Measurements from ENCODE around the gene RAB4A. TPM values are rescaled to one million over a fixed set of nuclear protein-coding genes. Genes with fewer than 3 reads are reported as not detected.

Gene RAB4A
- total RNA-seq, 2 donors from 2014 or later, result 34.3 to 47.2 TPM

DNA sequence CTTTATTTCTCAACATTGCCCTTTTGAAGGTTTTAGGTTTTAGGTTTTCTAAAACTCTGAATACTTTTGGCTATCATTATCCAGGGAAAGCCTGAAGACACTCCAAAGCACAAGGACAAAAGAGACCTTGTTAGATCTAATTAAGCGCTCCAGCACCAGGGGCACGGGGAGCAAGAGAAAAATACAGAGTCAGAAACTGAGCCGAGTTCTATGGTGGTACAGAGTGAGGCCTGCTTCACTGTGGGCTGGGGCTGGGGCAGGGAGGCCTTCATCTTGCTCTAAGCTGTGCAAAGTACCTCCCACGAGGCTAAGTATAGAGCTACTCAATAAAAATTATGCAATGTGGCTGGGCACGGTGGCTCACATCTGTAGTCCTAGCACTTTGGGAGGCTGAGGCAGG is 19.7 kb upstream of the RAB4A start:
- DNase-seq, result no peak
- Mint-ChIP-seq H3K4me1 (peaks cover 42% of the 10 kb centered on the region), H3K36me3 (ENCODE audit: low read depth) (no peaks in the 10 kb centered on the region), H3K4me3 (no peak overlapping the region), H3K27ac (no peak overlapping the region), H3K27me3 (no peaks in the 10 kb centered on the region)
- H3K9me3 ChIP-seq (ENCODE audit: control insufficient read depth, low read length, poor library complexity, severe bottlenecking), result no peaks in the 10 kb centered on the region
- ATAC-seq, result no peak

DNA sequence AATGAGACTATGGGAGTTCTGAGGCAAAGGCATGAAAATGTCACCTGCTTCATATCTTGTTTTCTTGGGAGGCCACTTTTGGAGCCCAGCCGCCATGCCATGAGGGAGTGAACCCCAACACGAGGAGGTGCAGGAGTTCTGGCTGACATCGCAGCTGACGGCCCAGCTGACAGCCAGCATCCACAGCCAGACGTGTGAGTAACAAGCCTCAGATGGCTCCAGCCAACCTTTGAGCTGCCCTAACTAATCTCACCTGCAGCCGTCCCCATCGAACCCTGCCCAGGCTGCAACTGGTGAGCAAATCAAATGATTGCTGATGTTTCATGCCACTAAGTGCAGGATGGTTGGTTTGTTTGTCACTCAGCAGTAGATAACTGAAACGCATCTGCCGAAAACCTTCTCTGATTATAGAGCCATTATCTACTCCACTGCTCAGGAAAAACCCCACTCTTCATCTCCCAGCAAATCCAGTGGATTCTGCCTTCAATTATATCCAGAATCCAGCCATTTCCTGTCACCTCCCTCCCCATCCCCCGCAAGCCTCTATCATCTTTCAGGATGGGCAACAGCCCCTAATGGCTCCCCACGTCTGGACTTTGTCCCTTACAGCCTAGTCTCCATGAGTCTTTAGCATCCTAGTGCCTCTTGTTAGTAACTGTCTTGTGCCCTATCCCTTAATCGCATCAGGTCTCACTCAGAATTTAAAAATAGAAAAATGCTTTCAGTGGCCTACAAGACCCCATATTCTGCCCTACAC is 18.5 kb upstream of the RAB4A start:
- H3K9me3 ChIP-seq (ENCODE audit: control insufficient read depth, low read length, poor library complexity, severe bottlenecking), result no peaks in the 10 kb centered on the region
- H3K27me3 Mint-ChIP-seq, result no peaks in the 10 kb centered on the region
- peak overlapping the region; percentile 95 for H3K27ac Mint-ChIP-seq
- ATAC-seq (no peak), DNase-seq (no peak)
- H3K4me3 Mint-ChIP-seq, result peak overlapping the region; percentile 89
- H3K36me3 Mint-ChIP-seq (ENCODE audit: low read depth), result no peaks in the 10 kb centered on the region
- H3K4me1 Mint-ChIP-seq, result peaks cover 44% of the 10 kb centered on the region

DNA sequence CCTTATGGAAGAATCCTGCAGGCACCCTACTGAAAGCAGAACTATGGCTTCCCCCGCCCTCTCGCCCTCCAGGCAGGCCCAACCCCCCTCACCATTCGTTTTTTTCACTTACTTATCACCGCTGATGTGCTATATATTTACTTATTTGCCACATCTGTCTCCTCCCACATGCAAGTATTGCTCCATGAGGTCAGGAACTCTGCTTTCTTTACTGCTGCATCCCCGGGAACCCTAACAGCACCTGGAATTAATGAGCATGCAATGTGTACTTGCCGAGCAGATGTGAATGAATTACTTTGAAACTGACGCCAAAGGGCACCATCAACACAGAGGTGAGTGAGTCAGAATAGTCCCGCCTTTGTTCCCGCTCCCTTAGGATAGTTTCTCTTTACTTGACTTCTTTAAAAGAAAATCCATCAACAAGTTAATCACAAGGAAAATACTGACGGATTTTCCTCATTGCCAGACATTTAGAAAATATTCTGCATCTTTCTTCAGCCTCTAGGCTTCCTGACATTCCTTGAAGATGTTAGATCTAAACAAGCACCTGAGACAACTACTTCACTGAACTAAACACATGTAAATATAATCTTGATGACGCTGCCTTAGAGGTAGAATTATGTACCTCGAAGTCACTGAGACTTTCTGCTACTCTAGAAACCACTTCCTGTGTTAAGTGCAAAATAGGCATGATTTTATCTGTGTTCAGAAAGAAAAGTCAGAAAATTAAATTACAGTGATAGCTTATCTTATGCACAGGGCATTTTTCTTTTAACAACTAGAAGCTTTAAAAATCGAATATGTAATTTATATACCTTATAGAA is 17.5 kb upstream of the RAB4A start:
- Mint-ChIP-seq H3K36me3 (ENCODE audit: low read depth) (no peaks in the 10 kb centered on the region), H3K27ac (peak overlapping the region; percentile 95), H3K4me1 (peaks cover 50% of the 10 kb centered on the region), H3K27me3 (no peaks in the 10 kb centered on the region), H3K4me3 (peak overlapping the region; percentile 89)
- no peaks in the 10 kb centered on the region for H3K9me3 ChIP-seq (ENCODE audit: control insufficient read depth, low read length, poor library complexity, severe bottlenecking)
- ATAC-seq (peak; percentile 89), DNase-seq (no peak)

DNA sequence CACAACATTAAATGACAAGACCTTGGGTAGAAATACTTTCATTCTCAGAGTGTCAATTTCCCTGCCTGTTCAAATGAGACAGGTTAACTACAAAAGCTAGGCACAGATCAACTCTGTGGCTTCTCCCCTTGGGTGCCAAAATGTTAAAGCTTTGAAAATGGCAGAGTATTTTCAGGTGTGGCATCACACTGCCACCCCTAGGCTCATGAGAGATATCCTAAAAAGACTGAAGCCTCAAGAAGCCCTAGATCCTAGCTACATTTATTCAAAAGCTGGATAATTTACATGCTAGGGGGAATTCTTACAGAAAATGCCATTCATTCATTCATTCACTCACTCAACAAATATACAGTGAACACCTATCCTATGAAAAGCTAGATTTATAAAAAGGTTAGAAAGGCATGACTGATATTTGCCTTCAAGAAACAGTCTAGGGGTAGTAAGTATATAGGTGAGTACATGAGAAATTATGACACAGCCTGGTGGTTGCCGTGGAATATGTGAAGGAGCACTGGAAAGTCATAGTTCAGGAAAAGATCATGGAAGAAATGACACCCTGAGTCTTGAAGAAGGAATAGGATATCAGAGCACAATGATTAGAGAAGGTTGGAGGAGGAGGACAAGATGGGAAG is 15.9 kb upstream of the RAB4A start:
- no peaks in the 10 kb centered on the region for H3K27me3 Mint-ChIP-seq
- peak; percentile 30 for ATAC-seq
- H3K36me3 Mint-ChIP-seq (ENCODE audit: low read depth), result no peaks in the 10 kb centered on the region
- H3K4me3 Mint-ChIP-seq, result peak overlapping the region; percentile 1
- H3K9me3 ChIP-seq (ENCODE audit: control insufficient read depth, low read length, poor library complexity, severe bottlenecking), result no peaks in the 10 kb centered on the region
- no peak for DNase-seq
- H3K27ac Mint-ChIP-seq, result peak overlapping the region; percentile 90
- peaks cover 47% of the 10 kb centered on the region for H3K4me1 Mint-ChIP-seq

DNA sequence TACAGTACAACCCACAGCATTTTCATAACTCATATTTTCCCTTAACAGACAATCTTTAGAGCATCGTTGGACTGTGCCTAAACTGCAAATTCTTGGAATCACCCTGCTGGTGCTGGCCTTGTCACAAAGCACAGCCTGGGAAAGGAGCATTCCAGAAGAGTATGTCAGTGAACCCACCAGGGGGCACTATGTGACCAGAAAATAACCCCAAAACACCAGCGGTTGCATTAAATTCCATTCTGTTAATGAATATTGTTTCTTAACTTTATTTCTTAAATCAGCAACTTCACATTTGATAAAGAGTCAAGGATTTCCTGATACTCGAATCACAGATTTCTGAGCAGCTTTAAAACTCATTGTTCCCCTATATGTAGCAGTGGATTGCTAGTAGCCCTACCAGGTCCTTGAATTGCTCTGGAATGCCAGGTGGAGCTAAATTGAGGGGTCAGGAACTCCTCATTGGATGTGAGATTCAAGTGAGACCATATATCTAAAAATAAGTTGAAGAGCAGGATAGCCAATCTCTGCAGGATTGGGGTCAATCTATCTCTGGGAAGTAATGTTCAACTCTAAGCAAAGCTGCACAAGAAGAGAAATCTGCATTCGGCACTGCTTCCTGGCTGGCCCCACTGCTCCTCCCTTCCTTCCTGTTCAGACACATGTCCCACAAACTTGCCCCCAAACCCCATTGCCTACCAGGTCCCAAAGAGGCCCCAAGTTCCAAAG is 12.7 kb upstream of the RAB4A start:
- H3K4me3 Mint-ChIP-seq, result peak overlapping the region; percentile 36

DNA sequence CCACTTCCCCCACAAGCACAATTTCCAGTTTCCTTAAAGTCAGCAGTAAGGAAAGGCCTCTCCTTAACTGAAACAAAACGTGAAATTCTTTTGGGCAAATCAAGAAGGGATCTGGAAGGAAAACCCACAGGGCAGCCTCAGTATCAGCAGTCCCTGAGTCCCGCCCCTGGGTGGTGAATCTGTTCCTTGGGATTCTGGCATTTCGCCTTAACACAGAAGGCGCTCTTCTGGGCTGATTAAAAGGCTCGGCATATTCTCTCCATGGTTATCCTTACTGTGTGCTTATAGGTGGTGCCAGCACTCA is 12.2 kb upstream of the RAB4A start:
- Mint-ChIP-seq H3K27me3 (no peaks in the 10 kb centered on the region), H3K4me1 (peaks cover 26% of the 10 kb centered on the region), H3K36me3 (ENCODE audit: low read depth) (no peaks in the 10 kb centered on the region), H3K27ac (peak overlapping the region; percentile 39), H3K4me3 (peak overlapping the region; percentile 36)
- no peak for DNase-seq
- no peak for ATAC-seq
- H3K9me3 ChIP-seq (ENCODE audit: control insufficient read depth, low read length, poor library complexity, severe bottlenecking), result no peaks in the 10 kb centered on the region

More for the DNA sequence above, 12.7 kb upstream of the RAB4A start:
- H3K9me3 ChIP-seq (ENCODE audit: control insufficient read depth, low read length, poor library complexity, severe bottlenecking), result no peaks in the 10 kb centered on the region
- no peaks in the 10 kb centered on the region for H3K36me3 Mint-ChIP-seq (ENCODE audit: low read depth)
- peaks cover 31% of the 10 kb centered on the region for H3K4me1 Mint-ChIP-seq
- ATAC-seq, result peak; percentile 51
- DNase-seq, result peak; percentile 36 to 51 (median 40)
- H3K27me3 Mint-ChIP-seq, result no peaks in the 10 kb centered on the region
- H3K27ac Mint-ChIP-seq, result peak overlapping the region; percentile 39

DNA sequence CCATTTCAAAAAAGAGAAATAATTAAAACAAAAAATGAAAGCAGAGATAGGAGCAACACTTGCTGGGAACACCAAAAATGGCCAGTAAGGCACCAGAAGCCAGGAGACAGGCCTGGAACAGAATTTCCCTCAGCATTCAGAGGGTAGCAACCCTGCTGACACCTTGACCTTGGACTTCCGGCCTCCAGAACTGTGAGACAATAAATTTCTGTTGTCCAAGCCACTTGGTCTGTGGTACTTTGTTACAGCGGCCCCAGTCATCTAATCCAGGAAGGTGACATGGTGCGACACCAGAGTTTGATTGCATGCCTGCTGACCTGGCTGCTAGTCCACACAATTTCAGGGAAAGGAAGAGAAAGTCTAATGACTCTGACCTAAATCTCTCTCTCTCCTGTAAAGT is 10.6 kb upstream of the RAB4A start:
- Mint-ChIP-seq H3K4me3 (no peak overlapping the region), H3K27ac (no peak overlapping the region), H3K4me1 (peaks cover 19% of the 10 kb centered on the region), H3K27me3 (no peaks in the 10 kb centered on the region), H3K36me3 (ENCODE audit: low read depth) (no peaks in the 10 kb centered on the region)
- H3K9me3 ChIP-seq (ENCODE audit: control insufficient read depth, low read length, poor library complexity, severe bottlenecking), result no peaks in the 10 kb centered on the region
- no peak for DNase-seq
- no peak for ATAC-seq

DNA sequence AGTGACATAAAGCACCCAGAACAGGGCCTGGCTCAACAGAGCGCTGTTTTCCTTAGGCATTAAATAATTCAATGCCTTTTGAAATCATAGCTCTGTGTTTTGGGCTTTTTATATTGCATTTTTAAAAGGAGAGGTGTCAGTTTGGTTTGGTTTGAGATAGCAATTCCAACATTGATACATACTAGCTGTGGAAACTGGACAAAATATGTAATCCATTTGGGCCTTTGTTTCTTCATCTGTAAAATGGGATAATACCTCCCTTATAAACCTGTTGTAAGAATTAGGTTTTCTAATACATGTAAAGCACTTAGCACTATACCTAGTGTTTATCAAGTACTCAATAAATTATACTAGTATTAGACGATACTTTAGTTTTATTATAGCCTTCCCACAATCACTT is 8.7 kb upstream of the RAB4A start:
- no peak overlapping the region for H3K27ac Mint-ChIP-seq
- peaks cover 17% of the 10 kb centered on the region for H3K4me1 Mint-ChIP-seq
- no peaks in the 10 kb centered on the region for H3K27me3 Mint-ChIP-seq
- no peaks in the 10 kb centered on the region for H3K36me3 Mint-ChIP-seq (ENCODE audit: low read depth)
- no peaks in the 10 kb centered on the region for H3K9me3 ChIP-seq (ENCODE audit: control insufficient read depth, low read length, poor library complexity, severe bottlenecking)
- no peak for ATAC-seq
- no peak for DNase-seq
- no peak overlapping the region for H3K4me3 Mint-ChIP-seq

DNA sequence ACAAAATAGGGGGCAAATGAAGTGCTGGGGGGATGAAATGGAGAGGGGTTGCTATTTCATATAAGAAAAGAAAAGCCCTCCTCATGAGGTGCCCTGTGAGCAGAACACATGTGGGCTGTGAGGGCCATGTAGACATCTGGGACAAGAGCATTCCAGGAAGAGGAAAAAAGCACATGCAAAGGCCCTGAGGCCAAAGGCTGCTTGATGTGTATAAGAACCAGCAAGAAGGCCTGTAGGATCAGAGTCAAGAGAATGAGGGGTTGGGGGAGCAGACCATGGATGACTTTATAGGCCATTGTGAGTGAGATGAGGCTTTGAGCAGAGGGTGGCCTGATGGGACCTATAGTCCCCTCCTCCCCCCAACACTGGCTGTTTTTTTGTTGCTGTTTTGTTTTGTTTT is 7.7 kb upstream of the RAB4A start:
- Mint-ChIP-seq H3K4me1 (peaks cover 11% of the 10 kb centered on the region), H3K27me3 (no peaks in the 10 kb centered on the region), H3K4me3 (no peak overlapping the region), H3K27ac (no peak overlapping the region), H3K36me3 (ENCODE audit: low read depth) (no peaks in the 10 kb centered on the region)
- ATAC-seq, result no peak
- H3K9me3 ChIP-seq (ENCODE audit: control insufficient read depth, low read length, poor library complexity, severe bottlenecking), result no peaks in the 10 kb centered on the region
- no peak for DNase-seq

DNA sequence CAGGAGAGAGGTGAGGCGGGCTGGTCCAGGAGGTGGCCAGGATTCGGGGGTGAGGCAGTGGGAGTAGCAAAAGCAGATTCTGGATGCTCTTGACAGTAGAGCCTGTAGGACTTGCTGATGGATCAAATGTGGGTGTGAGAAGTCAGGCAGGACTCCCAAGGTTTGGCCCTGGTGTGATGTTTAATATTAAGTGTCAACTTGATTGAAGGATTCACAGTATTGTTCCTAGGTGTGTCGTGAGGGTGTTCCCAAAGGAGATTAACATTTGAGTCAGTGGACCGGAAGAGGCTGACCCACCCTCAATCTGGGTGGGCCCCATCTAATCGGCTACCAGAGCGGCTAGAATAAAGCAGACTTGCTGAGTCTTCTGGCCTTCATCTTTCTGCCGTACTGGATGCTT is 6.8 kb upstream of the RAB4A start:
- DNase-seq, result no peak
- Mint-ChIP-seq H3K27me3 (no peaks in the 10 kb centered on the region), H3K36me3 (ENCODE audit: low read depth) (no peaks in the 10 kb centered on the region), H3K4me3 (no peak overlapping the region), H3K4me1 (peaks cover 3% of the 10 kb centered on the region), H3K27ac (no peak overlapping the region)
- ATAC-seq, result no peak
- no peaks in the 10 kb centered on the region for H3K9me3 ChIP-seq (ENCODE audit: control insufficient read depth, low read length, poor library complexity, severe bottlenecking)

DNA sequence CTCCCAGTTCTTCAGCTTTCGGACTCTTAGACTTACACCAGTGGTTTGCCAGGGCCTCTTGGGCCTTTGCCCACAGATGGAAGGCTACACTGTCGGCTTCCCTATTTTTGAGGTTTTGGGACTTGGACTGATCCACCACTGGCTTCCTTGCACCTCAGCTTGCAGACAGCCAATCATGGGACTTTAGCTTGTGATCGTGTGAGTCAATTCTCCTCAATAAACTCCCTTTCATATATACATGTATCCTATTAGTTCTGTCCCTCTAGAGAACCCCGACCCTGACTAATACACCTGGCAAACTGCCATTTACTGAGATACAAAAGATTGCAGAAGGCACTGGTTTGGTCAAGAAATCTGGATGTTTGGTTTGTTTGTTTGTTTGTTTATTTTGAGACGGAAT is 6.4 kb upstream of the RAB4A start:
- Mint-ChIP-seq H3K4me3 (no peak overlapping the region), H3K27me3 (no peaks in the 10 kb centered on the region), H3K36me3 (ENCODE audit: low read depth) (no peaks in the 10 kb centered on the region), H3K27ac (no peak overlapping the region), H3K4me1 (peaks cover 2% of the 10 kb centered on the region)
- H3K9me3 ChIP-seq (ENCODE audit: control insufficient read depth, low read length, poor library complexity, severe bottlenecking), result no peaks in the 10 kb centered on the region
- DNase-seq (no peak), ATAC-seq (no peak)

DNA sequence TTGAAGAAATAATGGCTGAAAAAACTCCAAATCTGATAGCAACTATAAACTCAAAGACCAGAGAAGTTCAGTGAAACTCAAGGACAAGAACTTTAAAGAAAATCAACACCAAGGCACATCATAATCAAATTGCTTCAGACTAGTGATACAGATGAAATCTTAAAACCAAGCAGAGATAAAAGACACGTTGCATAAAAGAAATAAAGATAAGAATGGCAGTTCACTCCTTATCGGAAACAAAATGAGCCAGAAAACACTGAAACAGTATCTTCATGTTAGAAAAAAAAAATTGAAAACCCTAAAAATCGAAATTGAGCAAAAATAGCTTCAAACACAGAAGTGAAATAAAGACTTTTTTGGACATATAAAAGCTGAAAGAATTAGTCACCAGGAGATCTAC is 4.6 kb upstream of the RAB4A start:
- no peak overlapping the region for H3K27ac Mint-ChIP-seq
- no peak for ATAC-seq
- no peaks in the 10 kb centered on the region for H3K4me1 Mint-ChIP-seq
- H3K27me3 Mint-ChIP-seq, result no peaks in the 10 kb centered on the region
- H3K36me3 Mint-ChIP-seq (ENCODE audit: low read depth), result no peaks in the 10 kb centered on the region
- H3K4me3 Mint-ChIP-seq, result no peak overlapping the region
- no peak for DNase-seq
- H3K9me3 ChIP-seq (ENCODE audit: control insufficient read depth, low read length, poor library complexity, severe bottlenecking), result no peaks in the 10 kb centered on the region

All from T-helper 17 cell (primary cell).